Fibroblast of the aortic adventitia (primary cell): ENCODE measurements around the gene NR4A1. TPM values are rescaled to one million over a fixed set of nuclear protein-coding genes. Genes with fewer than 3 reads are reported as not detected.

ENCODE experiments used
- DNase-seq: peaks from one replicate; pipeline ENCODE4 v3.0.0-alpha.2; 2010; ENCODE audit warnings: low read depth
- H3K4me3 ChIP-seq: 2 replicates; pipeline ENCODE4 v1.5.1; 2011; ENCODE audit warnings: low read depth, mild to moderate bottlenecking, control low read depth, low read length, moderate library complexity
- total RNA-seq: library from RNA; depleted of rRNA; stranded (reverse); fragments of >200 nt; gene quantifications from 2 replicates; pipeline ENCODE4 v1.2.3, GENCODE V29; 2012; ENCODE audit warnings: low replicate concordance
- TF ChIP-seq, protein P1 (sequence below): IDR thresholded peaks from 2 replicates; pipeline ENCODE4 v1.5.1; 2011; ENCODE audit warnings: mild to moderate bottlenecking, low read length, control low read depth, inconsistent platforms; ENCODE audit not compliant: insufficient read depth

Gene NR4A1
- total RNA-seq, 1 donor: 3.9 TPM

DNA sequence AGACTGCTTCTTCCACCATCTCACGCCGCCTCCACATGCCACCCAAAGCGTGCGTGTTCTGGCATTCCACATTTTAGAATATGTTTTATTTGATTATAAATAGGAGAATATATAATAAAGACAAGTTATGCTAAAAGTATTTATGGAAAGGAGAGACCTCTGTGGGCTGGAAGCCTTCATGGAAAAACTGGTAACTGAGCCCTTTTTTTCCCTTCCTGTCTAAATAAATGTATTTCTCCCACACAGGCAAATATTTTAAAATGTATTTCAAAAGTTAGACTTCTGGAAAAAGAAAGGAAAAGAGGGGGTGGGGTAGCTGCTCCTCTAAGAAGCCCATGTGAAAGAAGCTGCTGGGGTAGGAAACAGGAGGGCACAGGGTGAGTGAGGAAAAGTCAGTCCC, 16.1 kb upstream of the NR4A1 start:
- TF ChIP-seq, protein P1, sequence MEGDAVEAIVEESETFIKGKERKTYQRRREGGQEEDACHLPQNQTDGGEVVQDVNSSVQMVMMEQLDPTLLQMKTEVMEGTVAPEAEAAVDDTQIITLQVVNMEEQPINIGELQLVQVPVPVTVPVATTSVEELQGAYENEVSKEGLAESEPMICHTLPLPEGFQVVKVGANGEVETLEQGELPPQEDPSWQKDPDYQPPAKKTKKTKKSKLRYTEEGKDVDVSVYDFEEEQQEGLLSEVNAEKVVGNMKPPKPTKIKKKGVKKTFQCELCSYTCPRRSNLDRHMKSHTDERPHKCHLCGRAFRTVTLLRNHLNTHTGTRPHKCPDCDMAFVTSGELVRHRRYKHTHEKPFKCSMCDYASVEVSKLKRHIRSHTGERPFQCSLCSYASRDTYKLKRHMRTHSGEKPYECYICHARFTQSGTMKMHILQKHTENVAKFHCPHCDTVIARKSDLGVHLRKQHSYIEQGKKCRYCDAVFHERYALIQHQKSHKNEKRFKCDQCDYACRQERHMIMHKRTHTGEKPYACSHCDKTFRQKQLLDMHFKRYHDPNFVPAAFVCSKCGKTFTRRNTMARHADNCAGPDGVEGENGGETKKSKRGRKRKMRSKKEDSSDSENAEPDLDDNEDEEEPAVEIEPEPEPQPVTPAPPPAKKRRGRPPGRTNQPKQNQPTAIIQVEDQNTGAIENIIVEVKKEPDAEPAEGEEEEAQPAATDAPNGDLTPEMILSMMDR: no peak
- peak; percentile 32 for DNase-seq
- H3K4me3 ChIP-seq: no peak overlapping the region

DNA sequence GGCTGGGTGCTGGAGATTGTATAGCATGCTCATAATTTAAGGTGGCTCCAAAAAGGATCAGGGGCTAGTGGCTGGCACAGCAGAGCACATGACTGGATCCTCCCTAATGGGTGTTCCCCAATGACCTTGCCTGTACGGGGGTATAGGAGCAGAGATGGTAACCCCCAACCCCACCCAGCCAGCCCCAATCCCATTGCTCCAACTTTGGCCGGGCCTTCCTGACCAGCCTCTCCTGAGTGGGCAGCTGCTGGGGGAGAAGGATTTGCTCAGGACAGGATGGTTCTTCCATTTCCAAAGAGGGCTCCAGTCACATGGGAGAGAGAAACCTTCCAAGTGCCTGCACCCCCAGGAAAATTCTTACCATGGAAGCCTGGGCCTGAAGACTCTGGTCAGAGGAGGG, 15.3 kb upstream of the NR4A1 start:
- TF ChIP-seq, protein P1: no peak
- DNase-seq: no peak
- no peak overlapping the region for H3K4me3 ChIP-seq

DNA sequence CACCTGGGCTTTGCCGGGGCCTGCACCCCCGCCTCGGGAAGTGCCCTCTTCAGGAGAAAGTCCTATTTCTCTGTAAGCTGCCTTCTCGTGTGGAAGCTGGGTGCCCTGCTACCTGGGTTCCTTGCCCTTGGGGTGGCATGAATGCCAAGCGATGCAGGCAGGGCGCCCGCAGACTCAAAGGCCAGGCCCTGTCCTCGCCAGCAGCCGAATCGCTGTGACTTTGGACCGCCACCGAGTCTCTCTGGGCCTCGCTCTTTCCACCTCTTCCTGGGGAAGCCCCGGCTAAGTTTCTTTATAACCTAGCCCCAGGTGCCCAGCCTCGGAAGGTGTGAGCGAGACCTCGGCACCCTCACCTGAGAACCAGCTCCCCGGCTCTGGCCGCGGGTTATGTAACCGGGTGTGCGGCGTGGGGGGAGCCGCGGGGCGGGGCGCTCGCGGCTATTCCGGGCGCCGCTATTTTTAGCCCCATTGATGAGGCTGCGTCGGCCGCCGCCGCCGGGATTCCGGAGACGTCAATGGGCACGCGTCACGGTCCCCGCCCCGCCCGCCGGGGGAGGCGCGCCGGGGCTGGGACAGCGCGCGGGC, 14.6 kb upstream of the NR4A1 start:
- peak; percentile 73 for DNase-seq
- peak overlapping the region; percentile 35 for H3K4me3 ChIP-seq
- TF ChIP-seq, protein P1: no peak

- TF ChIP-seq, protein P1: peak; percentile 17
- peak overlapping the region; percentile 75 for H3K4me3 ChIP-seq
- DNase-seq: peak; percentile 83
These were observed 13.9 kb upstream of the NR4A1 start for GRCh38 chr12:52037248-52037861.

DNA sequence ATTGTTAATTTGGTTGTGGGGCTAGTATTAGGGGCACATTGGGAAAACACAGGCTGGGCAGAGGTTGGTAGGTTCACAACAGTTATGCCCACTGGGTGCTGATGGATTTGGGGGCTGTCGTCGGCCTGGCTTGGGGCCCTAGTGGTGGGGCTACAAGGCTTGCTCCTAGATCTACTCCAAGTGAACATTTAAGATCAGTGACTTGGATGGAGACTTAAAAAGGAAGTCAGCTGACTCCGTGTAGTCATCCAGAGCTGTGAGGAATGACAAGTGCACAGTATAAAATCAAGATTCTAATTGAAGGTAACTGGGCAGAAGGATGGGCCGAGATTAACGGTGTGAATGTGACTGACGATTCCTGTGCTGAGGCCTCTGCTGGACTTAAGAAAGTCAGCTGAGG, 12.8 kb upstream of the NR4A1 start:
- TF ChIP-seq, protein P1: no peak
- H3K4me3 ChIP-seq: peak overlapping the region; percentile 41
- peak; percentile 69 for DNase-seq

DNA sequence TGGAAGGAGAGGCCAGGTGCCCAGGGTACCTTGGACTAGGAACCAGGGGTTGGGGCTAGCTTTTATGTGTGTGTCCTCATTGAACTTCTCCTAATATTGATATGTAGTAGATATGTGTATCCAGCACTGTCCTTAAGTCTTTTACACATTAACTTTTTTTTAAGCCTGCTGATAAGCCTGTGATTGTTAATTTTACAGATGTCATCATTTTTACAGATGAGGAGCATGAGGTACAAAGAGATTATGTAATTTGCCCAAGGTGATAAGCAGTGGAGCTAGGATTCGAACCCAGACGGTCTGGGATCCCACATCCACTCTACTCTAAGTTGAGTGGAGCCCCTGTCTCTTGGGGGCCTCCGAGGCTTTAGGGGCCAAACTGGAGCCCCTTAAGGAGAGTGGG, 10.2 kb upstream of the NR4A1 start:
- H3K4me3 ChIP-seq: no peak overlapping the region
- TF ChIP-seq, protein P1: no peak
- DNase-seq: no peak
